Omental fat pad (tissue), 4 donors: ENCODE measurements around the gene UBE2I. TPM values are rescaled to one million over a fixed set of nuclear protein-coding genes. Genes with fewer than 3 reads are reported as not detected.

Source experiments
- ATAC-seq: fragments of 150-250 bp; one replicate; pipeline ENCODE4 v1.9.1; 2016; ENCODE audit warnings: mild to moderate bottlenecking, moderate library complexity; ENCODE audit not compliant: low FRiP score
- DNase-seq: peaks from one replicate; pipeline ENCODE4 v3.0.0-alpha.2; 2019; ENCODE audit warnings: low spot score
- total RNA-seq, 4 donors: library from RNA; depleted of rRNA; stranded (reverse); fragments of >200 nt; gene quantifications; one replicate each; pipeline ENCODE4 v1.1.0, GENCODE V29; 2016
- TF ChIP-seq, protein P1 (sequence below), 3 donors: fragments of 450-650 bp; IDR thresholded peaks; one replicate each; pipeline ENCODE4 v1.5.1; 2016 to 2017; ENCODE audit warnings: antibody characterized with exemption in 3 of 3, mild to moderate bottlenecking in 3 of 3, moderate library complexity in 2 of 3

Gene UBE2I
- total RNA-seq, 4 donors from 2014 or later, result 50.9 to 94.9 (median 72.5) TPM

DNA sequence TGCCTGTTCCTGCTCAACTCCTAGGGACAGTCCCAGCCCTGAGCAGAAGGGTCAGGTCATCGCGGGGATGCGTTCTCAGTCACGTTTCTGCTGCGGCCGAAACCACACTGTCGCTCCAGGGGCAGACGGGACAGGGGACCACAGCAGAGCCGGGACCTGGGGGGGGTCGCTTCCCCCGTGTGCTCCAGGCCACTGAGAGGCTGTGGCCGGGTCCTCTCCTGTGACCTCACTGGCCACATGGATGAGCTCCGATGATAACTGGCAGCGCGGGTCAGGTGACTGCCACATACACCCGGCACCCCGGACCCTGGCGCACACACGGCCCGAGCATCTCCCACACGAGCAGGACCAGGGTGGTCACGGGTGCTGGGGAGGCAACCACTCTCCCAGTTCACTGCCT lies 55.1 kb downstream of the UBE2I start:
- TF ChIP-seq, protein P1, sequence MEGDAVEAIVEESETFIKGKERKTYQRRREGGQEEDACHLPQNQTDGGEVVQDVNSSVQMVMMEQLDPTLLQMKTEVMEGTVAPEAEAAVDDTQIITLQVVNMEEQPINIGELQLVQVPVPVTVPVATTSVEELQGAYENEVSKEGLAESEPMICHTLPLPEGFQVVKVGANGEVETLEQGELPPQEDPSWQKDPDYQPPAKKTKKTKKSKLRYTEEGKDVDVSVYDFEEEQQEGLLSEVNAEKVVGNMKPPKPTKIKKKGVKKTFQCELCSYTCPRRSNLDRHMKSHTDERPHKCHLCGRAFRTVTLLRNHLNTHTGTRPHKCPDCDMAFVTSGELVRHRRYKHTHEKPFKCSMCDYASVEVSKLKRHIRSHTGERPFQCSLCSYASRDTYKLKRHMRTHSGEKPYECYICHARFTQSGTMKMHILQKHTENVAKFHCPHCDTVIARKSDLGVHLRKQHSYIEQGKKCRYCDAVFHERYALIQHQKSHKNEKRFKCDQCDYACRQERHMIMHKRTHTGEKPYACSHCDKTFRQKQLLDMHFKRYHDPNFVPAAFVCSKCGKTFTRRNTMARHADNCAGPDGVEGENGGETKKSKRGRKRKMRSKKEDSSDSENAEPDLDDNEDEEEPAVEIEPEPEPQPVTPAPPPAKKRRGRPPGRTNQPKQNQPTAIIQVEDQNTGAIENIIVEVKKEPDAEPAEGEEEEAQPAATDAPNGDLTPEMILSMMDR (IDR thresholded peaks at IDR 0.05), result no peak
- no peak for ATAC-seq
- no peak for DNase-seq

DNA sequence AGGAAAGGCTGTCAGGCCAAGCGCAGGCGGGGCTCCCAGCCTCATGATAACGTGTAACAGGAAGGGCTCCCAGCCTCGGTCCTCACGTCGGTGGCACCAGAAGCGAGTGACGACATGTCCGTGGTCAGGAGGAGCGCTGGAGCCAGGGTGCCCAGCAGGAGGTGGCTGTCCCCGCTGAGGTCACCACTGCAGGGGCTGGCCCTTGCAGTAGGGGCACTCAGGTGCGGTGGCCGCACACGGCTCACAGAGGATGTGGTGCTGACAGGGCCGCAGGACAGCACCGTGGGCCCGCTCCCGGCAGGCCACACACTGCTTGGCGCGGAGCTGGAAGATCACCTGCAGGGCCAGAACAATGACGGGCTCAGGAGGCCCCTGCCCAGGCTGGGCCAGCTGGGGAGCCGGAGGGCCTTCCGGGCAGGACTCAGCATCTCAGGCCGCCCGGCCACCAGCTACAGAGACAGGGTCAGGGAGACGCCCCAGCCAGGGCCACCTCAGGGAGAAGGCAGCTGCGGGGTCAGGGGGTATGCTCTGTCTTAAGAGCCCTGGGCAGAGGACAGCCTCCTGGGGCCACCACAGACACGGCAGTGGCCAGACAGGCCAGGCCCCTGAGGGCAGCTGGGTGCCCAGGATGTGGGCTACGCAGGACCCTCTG lies 56.8 kb downstream of the UBE2I start:
- TF ChIP-seq, protein P1 (IDR thresholded peaks at IDR 0.05), result no peak
- ATAC-seq (no peak), DNase-seq (no peak)

DNA sequence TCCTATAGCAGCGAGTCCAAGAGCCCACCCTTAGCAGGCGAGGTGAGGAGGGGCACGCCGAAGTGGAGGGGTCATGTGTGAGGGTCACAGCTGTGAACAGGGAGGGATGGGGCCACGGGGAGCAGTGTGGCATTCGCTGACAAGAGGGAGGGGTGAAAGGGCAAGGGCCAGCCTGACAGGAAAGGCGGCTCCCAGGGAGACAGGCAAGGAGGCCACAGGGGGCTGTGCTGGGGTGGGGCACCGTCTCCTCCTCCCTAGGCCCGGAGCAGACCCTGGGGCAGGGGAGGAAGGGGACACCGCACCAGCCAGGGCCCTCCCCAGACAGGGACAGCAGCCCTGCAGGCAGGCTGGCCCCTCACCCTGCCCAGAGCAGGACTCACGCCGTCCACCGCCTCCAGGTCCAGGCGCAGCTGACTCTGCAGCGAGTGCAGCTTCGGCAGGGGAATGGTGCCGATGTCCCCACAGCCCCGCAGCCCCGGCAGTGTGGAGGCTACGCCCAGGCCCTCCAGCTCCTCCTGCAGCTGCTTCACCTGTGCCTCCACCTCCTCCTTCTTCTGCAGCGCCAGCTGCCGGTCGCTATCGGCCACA lies 57.4 kb downstream of the UBE2I start:
- ATAC-seq (no peak), DNase-seq (no peak)
- TF ChIP-seq, protein P1 (IDR thresholded peaks at IDR 0.05), result no peak

DNA sequence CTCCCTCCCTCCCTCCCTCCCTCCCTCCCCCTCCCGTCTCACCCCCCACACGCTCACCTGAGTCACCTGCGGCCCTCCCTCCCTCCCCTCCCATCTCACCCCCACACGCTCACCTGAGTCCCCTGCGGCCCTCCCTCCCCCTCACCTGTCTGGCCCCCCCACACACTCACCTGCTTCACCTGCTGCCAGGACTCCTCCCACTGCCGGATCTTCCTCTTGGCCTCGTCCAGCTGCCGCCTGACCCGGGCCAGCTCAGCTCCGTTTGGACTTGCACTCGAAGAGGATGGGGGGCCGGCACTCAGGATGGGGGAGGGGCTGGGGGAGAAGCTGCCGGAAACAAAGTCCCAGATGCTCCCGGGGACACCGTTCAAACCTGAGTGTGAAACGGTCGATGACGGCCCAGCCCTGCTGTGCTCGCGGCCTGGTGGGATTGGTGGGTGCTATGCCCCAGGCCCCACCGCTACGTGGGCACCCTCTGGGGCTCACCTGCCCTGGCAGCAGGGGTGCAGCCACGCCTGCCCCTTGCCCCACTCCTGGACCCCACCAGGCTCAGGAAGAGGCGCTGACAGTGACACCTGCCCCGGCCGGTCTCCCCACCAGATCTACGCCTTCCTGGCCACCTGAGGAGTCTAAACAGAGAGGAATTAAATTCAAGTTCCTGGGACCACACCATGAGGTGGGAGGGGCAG lies 58.2 kb downstream of the UBE2I start:
- DNase-seq (no peak), ATAC-seq (no peak)
- TF ChIP-seq, protein P1 (IDR thresholded peaks at IDR 0.05), result no peak

DNA sequence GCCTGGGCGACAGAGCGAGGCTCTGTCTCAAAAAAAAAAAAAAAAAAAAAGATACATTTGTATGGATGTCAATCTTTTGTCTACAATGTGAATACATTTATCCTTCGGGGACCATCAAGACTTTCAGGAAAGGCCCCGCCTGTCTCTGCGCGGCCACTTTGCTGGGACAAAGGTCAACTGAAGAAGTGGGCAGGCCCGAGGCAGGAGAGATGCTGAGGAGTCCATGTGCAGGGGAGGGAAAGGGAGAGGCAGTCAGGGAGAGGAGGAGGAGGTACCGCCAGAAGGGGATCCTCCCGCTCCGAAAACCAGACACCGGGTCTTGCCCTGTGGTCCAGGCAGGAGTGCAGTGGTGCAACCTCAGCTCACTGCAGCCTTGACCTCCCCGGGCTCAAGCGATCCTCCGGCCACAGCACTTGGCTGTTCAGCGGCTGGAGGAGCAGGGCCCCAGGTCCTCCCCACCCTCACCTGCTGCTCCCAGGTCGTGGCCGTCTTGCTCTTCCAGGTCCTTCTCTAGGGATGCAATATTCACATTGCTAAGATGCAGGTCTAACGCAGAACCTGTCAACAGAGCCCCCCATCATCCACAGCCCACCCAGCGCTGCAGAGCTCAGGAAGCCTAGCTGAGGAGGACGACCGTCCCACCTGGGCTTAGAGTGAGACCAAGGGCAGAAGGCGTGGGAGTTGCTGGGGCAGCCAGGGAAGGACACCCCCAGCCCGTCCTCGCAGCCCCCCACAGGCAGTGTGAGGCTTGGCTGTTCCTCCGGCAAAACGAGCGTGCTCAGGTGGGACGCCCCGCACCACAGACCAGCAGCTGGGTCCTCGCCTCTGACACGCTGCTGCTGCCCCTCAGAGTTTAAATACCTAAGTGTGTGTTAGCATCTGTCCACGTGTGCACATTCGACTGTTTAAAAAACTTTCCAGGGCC lies 61.9 kb downstream of the UBE2I start:
- ATAC-seq, result no peak
- TF ChIP-seq, protein P1 (IDR thresholded peaks at IDR 0.05), result no peak
- DNase-seq, result no peak

DNA sequence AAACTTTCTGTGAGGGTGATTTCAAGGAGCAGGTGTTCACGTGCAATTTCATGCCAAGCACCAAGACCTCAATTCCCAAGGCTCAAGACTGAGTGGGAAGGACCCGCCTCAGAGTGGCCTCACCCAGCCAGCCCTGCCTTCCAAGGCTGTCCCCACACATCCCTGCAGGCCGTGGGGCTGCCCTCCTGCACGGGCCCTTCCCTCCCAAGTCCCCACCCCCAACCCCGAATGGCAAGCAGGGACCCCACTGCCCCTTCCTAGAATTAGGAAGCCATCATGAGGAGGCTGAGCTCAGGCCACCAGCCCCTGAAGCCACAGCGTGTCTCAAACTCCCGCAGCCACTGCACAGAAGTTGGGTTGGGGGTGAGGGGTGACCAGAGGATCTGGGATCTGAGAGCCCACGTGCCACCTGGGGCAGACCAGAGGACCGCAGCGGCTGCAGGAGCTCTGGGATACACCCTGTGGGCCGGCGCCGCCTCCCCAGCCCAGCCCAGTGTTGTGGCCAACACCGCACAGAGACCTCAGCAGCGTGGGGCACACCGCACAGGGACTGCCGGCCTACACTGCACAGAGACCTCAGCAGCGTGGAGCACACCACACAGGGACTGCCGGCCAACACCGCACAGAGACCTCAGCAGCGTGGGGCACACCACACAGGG lies 63.0 kb downstream of the UBE2I start:
- DNase-seq, result no peak
- TF ChIP-seq, protein P1 (IDR thresholded peaks at IDR 0.05), result no peak
- ATAC-seq, result no peak
